ENCODE measurements around the gene TBCD.

TBCD gene

GRCh38 chr17:82910041-82910481 is 158.2 kb downstream of the TBCD start:
- Histone ChIP-seq H2AFZ (ENCODE audit: low read depth, low read length, severe bottlenecking) (no peak overlapping the region), H3K4me3 (ENCODE audit: insufficient read depth, low read length, poor library complexity, severe bottlenecking) (no peak overlapping the region), H3F3A (ENCODE audit: insufficient read depth) (no peaks in the 10 kb centered on the region), H3K27me3 (ENCODE audit: low read length) (no peaks in the 10 kb centered on the region), H3K9me3 (ENCODE audit: insufficient read depth, low read length) (no peaks in the 10 kb centered on the region), H3K79me2 (ENCODE audit: insufficient read depth, low read length) (no peaks in the 10 kb centered on the region), H3K9ac (ENCODE audit: low read length) (no peak overlapping the region), H3K36me3 (ENCODE audit: low read length) (no peaks in the 10 kb centered on the region), H3K4me2 (ENCODE audit: low read depth, low read length, poor library complexity, severe bottlenecking) (no peak overlapping the region), H3K9me2 (replicated peaks; ENCODE audit: insufficient read depth, low read length) (no peaks in the 10 kb centered on the region), H4K20me1 (ENCODE audit: low read depth, low read length) (no peaks in the 10 kb centered on the region), H3K27ac (ENCODE audit: low read depth, low read length) (no peak overlapping the region)
- no peak for TF ChIP-seq CTCF (IDR thresholded peaks at IDR 0.05; ENCODE audit: insufficient read depth, low read length, poor library complexity, severe bottlenecking)
- no peak for TF ChIP-seq EZH2phosphoT487 (conservative IDR thresholded peaks at IDR 0.05; ENCODE audit: low read length)

- H3K27me3 ChIP-seq (ENCODE audit: low read length), result no peaks in the 10 kb centered on the region
- H3K9me2 ChIP-seq (replicated peaks; ENCODE audit: insufficient read depth, low read length), result no peaks in the 10 kb centered on the region
- no peaks in the 10 kb centered on the region for H3K79me2 ChIP-seq (ENCODE audit: insufficient read depth, low read length)
- no peaks in the 10 kb centered on the region for H3K9me3 ChIP-seq (ENCODE audit: insufficient read depth, low read length)
- no peaks in the 10 kb centered on the region for H3F3A ChIP-seq (ENCODE audit: insufficient read depth)
- no peaks in the 10 kb centered on the region for H3K36me3 ChIP-seq (ENCODE audit: low read length)
- H3K27ac ChIP-seq (ENCODE audit: low read depth, low read length), result no peak overlapping the region
- H3K9ac ChIP-seq (ENCODE audit: low read length), result no peak overlapping the region
- no peak overlapping the region for H2AFZ ChIP-seq (ENCODE audit: low read depth, low read length, severe bottlenecking)
- no peaks in the 10 kb centered on the region for H4K20me1 ChIP-seq (ENCODE audit: low read depth, low read length)
- H3K4me3 ChIP-seq (ENCODE audit: insufficient read depth, low read length, poor library complexity, severe bottlenecking), result no peak overlapping the region
- H3K4me2 ChIP-seq (ENCODE audit: low read depth, low read length, poor library complexity, severe bottlenecking), result no peak overlapping the region
- TF ChIP-seq CTCF (IDR thresholded peaks at IDR 0.05; ENCODE audit: insufficient read depth, low read length, poor library complexity, severe bottlenecking) (no peak), EZH2phosphoT487 (conservative IDR thresholded peaks at IDR 0.05; ENCODE audit: low read length) (no peak)
Observed at GRCh38 chr17:82910770-82911169, 158.9 kb downstream of the TBCD start.

- no peaks in the 10 kb centered on the region for H3K9me3 ChIP-seq (ENCODE audit: insufficient read depth, low read length)
- H3K9me2 ChIP-seq (replicated peaks; ENCODE audit: insufficient read depth, low read length), result no peaks in the 10 kb centered on the region
- H3K27ac ChIP-seq (ENCODE audit: low read depth, low read length), result no peak overlapping the region
- H2AFZ ChIP-seq (ENCODE audit: low read depth, low read length, severe bottlenecking), result no peak overlapping the region
- no peaks in the 10 kb centered on the region for H4K20me1 ChIP-seq (ENCODE audit: low read depth, low read length)
- H3K9ac ChIP-seq (ENCODE audit: low read length), result no peak overlapping the region
- H3K36me3 ChIP-seq (ENCODE audit: low read length), result no peaks in the 10 kb centered on the region
- no peaks in the 10 kb centered on the region for H3F3A ChIP-seq (ENCODE audit: insufficient read depth)
- no peaks in the 10 kb centered on the region for H3K27me3 ChIP-seq (ENCODE audit: low read length)
- no peaks in the 10 kb centered on the region for H3K79me2 ChIP-seq (ENCODE audit: insufficient read depth, low read length)
- no peak overlapping the region for H3K4me2 ChIP-seq (ENCODE audit: low read depth, low read length, poor library complexity, severe bottlenecking)
- no peak overlapping the region for H3K4me3 ChIP-seq (ENCODE audit: insufficient read depth, low read length, poor library complexity, severe bottlenecking)
- no peak for TF ChIP-seq CTCF (IDR thresholded peaks at IDR 0.05; ENCODE audit: insufficient read depth, low read length, poor library complexity, severe bottlenecking)
Observed at GRCh38 chr17:82911822-82912221, 160.0 kb downstream of the TBCD start.
